ENCODE measurements around the gene PCBD2.
A peak's percentile ranks its signal among the peaks of the same experiment; 100 is the strongest.
"Not testable (repeated sequence)": the region's sequence is repeated elsewhere in the genome, so short reads cannot be mapped to it uniquely, and the experiment has no call there.

Gene PCBD2

GRCh38 chr5:134992148-134992547, 87.2 kb downstream of the PCBD2 start:
- TF ChIP-seq, protein P1, sequence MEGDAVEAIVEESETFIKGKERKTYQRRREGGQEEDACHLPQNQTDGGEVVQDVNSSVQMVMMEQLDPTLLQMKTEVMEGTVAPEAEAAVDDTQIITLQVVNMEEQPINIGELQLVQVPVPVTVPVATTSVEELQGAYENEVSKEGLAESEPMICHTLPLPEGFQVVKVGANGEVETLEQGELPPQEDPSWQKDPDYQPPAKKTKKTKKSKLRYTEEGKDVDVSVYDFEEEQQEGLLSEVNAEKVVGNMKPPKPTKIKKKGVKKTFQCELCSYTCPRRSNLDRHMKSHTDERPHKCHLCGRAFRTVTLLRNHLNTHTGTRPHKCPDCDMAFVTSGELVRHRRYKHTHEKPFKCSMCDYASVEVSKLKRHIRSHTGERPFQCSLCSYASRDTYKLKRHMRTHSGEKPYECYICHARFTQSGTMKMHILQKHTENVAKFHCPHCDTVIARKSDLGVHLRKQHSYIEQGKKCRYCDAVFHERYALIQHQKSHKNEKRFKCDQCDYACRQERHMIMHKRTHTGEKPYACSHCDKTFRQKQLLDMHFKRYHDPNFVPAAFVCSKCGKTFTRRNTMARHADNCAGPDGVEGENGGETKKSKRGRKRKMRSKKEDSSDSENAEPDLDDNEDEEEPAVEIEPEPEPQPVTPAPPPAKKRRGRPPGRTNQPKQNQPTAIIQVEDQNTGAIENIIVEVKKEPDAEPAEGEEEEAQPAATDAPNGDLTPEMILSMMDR (IDR thresholded peaks at IDR 0.05; ENCODE audit: poor library complexity, severe bottlenecking), result no peak
- DNase-seq (ENCODE audit: low spot score), result no peak
- H3K4me1 ChIP-seq (ENCODE audit: insufficient read depth, poor library complexity, severe bottlenecking), result no peaks in the 10 kb centered on the region
- no peak overlapping the region for H3K27ac ChIP-seq (ENCODE audit: poor library complexity, severe bottlenecking)
- H3K36me3 ChIP-seq (ENCODE audit: low read depth), result no peaks in the 10 kb centered on the region
- no peaks in the 10 kb centered on the region for H3K9me3 ChIP-seq (ENCODE audit: severe bottlenecking)
- no peak for ATAC-seq (ENCODE audit: low read depth)
- peaks cover 3% of the 10 kb centered on the region for H3K27me3 ChIP-seq (ENCODE audit: insufficient read depth, poor library complexity, severe bottlenecking)
- no peak overlapping the region for H3K4me3 ChIP-seq (ENCODE audit: severe bottlenecking)

DNA sequence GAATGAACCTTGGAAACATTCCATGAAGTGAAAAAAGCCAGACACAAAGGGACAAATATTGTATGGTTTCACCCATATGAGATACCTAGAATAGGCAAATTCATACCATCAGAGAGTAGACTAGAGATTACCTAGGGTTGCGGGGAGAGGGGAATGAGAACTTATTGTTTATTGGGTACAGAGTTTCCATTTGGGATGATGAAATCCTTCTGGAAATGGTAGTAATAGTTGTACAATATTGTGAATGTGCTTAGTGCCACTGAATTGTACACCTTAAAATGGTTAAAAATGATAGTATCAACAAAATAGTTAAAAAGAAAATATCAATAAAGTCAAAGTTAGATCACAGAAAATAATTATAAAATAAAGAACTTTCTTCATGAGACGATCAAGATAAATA, 88.2 kb downstream of the PCBD2 start:
- Histone ChIP-seq H3K4me3 (ENCODE audit: severe bottlenecking) (no peak overlapping the region), H3K27ac (ENCODE audit: poor library complexity, severe bottlenecking) (no peak overlapping the region), H3K36me3 (ENCODE audit: low read depth) (no peaks in the 10 kb centered on the region), H3K27me3 (ENCODE audit: insufficient read depth, poor library complexity, severe bottlenecking) (peaks cover 3% of the 10 kb centered on the region), H3K4me1 (ENCODE audit: insufficient read depth, poor library complexity, severe bottlenecking) (no peaks in the 10 kb centered on the region), H3K9me3 (ENCODE audit: severe bottlenecking) (no peaks in the 10 kb centered on the region)
- TF ChIP-seq, protein P1 (IDR thresholded peaks at IDR 0.05; ENCODE audit: poor library complexity, severe bottlenecking), result no peak
- DNase-seq (ENCODE audit: low spot score) (no peak), ATAC-seq (ENCODE audit: low read depth) (no peak)

GRCh38 chr5:134994560-134995156, 89.7 kb downstream of the PCBD2 start:
- peaks cover 3% of the 10 kb centered on the region for H3K27me3 ChIP-seq (ENCODE audit: insufficient read depth, poor library complexity, severe bottlenecking)
- no peak overlapping the region for H3K27ac ChIP-seq (ENCODE audit: poor library complexity, severe bottlenecking)
- no peaks in the 10 kb centered on the region for H3K9me3 ChIP-seq (ENCODE audit: severe bottlenecking)
- ATAC-seq (ENCODE audit: low read depth) (peak; percentile 45; the same call in 1 of the 3 replicates), DNase-seq (ENCODE audit: low spot score) (no peak)
- TF ChIP-seq, protein P1 (IDR thresholded peaks at IDR 0.05; ENCODE audit: poor library complexity, severe bottlenecking), result no peak
- H3K4me1 ChIP-seq (ENCODE audit: insufficient read depth, poor library complexity, severe bottlenecking), result no peaks in the 10 kb centered on the region
- H3K4me3 ChIP-seq (ENCODE audit: severe bottlenecking), result no peak overlapping the region
- no peaks in the 10 kb centered on the region for H3K36me3 ChIP-seq (ENCODE audit: low read depth)

DNA sequence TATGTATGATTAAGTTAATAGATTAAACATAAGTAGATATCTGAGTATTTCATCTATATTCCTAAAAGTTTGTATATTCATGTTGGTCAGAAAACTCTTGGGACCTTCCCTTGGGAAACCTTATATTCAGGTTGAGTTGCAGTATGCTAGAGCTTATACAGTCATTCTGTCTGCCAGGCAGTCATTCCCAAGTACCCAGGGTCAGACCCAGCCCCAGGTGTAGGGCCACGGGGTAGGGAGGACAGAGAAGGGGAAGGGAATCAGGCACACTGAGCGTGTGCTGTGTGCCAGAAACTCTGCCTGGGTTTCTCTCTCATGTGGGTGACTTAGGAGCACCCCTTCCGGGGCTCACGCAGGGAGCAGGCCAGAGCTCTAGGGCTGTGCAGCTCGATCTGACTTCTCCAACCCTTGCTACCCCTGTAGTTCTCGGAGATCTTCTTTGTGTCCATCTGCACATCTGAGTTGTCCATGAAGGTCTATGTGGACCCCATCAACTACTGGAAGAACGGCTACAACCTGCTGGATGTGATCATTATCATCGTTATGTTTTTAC, 91.0 kb downstream of the PCBD2 start:
- Histone ChIP-seq H3K27ac (ENCODE audit: poor library complexity, severe bottlenecking) (no peak overlapping the region), H3K9me3 (ENCODE audit: severe bottlenecking) (no peaks in the 10 kb centered on the region), H3K4me3 (ENCODE audit: severe bottlenecking) (no peak overlapping the region), H3K36me3 (ENCODE audit: low read depth) (no peaks in the 10 kb centered on the region), H3K4me1 (ENCODE audit: insufficient read depth, poor library complexity, severe bottlenecking) (no peaks in the 10 kb centered on the region), H3K27me3 (ENCODE audit: insufficient read depth, poor library complexity, severe bottlenecking) (peaks cover 3% of the 10 kb centered on the region)
- TF ChIP-seq, protein P1 (IDR thresholded peaks at IDR 0.05; ENCODE audit: poor library complexity, severe bottlenecking), result no peak
- ATAC-seq (ENCODE audit: low read depth) (no peak), DNase-seq (ENCODE audit: low spot score) (no peak)

GRCh38 chr5:134997015-134997414, 92.1 kb downstream of the PCBD2 start:
- TF ChIP-seq, protein P1 (IDR thresholded peaks at IDR 0.05; ENCODE audit: poor library complexity, severe bottlenecking), result no peak
- H3K27me3 ChIP-seq (ENCODE audit: insufficient read depth, poor library complexity, severe bottlenecking), result peaks cover 3% of the 10 kb centered on the region
- no peak overlapping the region for H3K4me3 ChIP-seq (ENCODE audit: severe bottlenecking)
- H3K36me3 ChIP-seq (ENCODE audit: low read depth), result no peaks in the 10 kb centered on the region
- H3K4me1 ChIP-seq (ENCODE audit: insufficient read depth, poor library complexity, severe bottlenecking), result no peaks in the 10 kb centered on the region
- DNase-seq (ENCODE audit: low spot score), result no peak
- no peaks in the 10 kb centered on the region for H3K9me3 ChIP-seq (ENCODE audit: severe bottlenecking)
- no peak overlapping the region for H3K27ac ChIP-seq (ENCODE audit: poor library complexity, severe bottlenecking)
- no peak for ATAC-seq (ENCODE audit: low read depth)

GRCh38 chr5:134998068-134998467, 93.1 kb downstream of the PCBD2 start:
- H3K4me1 ChIP-seq (ENCODE audit: insufficient read depth, poor library complexity, severe bottlenecking); H3K27me3 ChIP-seq (ENCODE audit: insufficient read depth, poor library complexity, severe bottlenecking); H3K4me3 ChIP-seq (ENCODE audit: severe bottlenecking); ATAC-seq (ENCODE audit: low read depth); H3K27ac ChIP-seq (ENCODE audit: poor library complexity, severe bottlenecking); H3K36me3 ChIP-seq (ENCODE audit: low read depth); H3K9me3 ChIP-seq (ENCODE audit: severe bottlenecking); DNase-seq (ENCODE audit: low spot score): not testable (repeated sequence)

Data from RWPE2 (cell line).